ENCODE data around the gene ZNF717. TPM values are rescaled to one million over a fixed set of nuclear protein-coding genes. Genes with fewer than 3 reads are reported as not detected.
A peak's percentile ranks its signal among the peaks of the same experiment; 100 is the strongest.
"Not testable (repeated sequence)": the region's sequence is repeated elsewhere in the genome, so short reads cannot be mapped to it uniquely, and the experiment has no call there.

The ZNF717 gene
- 10 to 100 TPM in 4 of 8 experiments, 1 to 10 TPM in 3, under 1 TPM in 1; 0.33 to 34.4 (median 7.9) TPM for total RNA-seq

DNA sequence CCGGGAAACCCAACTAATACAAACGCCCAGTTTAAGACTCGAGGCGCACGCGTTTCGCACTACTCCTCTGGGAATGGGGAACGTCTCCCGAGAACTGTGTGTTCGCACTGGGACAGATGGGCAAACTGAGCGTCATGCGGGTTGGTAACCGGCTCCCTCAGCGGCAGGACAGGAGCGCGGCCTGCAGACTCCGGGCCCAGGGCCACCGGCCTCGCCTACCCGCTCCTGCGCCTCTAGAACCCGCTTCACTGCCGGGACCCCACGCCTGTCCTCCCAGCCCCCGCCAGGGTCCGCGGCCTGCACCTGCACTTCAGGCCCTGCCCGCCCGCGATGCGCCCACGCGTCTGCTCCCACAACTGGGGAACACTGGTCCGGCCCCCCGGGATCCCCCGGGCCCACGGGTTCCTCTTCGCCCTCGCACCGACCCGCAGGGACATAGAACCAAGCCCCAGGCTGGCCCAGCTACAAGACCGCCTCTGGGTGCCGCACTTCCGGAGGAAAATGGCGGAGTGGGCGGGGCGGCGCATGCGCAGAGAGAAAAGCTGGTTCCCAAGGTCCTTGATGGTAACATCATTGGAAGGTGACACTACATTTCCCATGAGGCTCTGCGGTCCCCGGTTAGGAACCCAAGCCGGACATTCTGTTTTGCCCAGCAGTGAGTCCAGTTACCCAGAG is at the start of gene ZNF717:
TSS of gene ZNF717 (minus strand) at position 469 of the 675 bp plus-strand sequence. CDS start 2,187 bp downstream, outside the sequence.
- H3K4me1 ChIP-seq (replicated peaks in 1 of 2); ATAC-seq (replicated peaks in 6 of 8); H3K27ac ChIP-seq; in situ Hi-C loops (cut with MboI; ENCODE audit: low pct_unique_long_range_greater_than_20kb in 2 of 9, low sequenced_read_pairs in 9 of 9, unreplicated experiment in 9 of 9): not testable (repeated sequence)
- WGBS, 10 experiments: 21 to 87% (median 67%) methylated on average over 1 to 11 of the region's 52 CpGs; no CpG with 5 or more reads in 7 of the 10 experiments
- peak within 1 kb of the TSS in 4 of 5 donors; percentile 18 to 50 (median 32) for H3K4me3 ChIP-seq

DNA sequence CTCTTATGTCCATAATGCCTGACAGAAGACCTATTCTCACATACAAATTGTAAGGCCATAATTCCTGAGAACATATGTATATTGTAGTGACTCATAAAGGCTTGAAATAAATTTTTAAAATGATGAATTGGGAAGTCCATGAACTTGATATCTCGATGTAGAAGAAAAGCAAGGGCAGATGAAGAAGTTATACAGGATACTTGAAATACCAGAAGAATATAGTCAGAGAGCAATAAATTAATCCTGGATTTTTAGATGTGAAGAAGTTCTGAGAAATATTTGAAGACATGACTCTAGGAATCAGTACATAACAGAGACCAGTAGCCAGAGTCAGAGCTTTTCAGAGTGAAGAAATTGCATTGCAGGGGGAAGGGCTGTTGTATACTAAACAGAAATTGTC is 45.7 kb upstream of the ZNF717 start:
- H3K4me3 ChIP-seq; H3K4me1 ChIP-seq (replicated peaks in 1 of 2); in situ Hi-C loops (cut with MboI; ENCODE audit: low pct_unique_long_range_greater_than_20kb in 2 of 9, low sequenced_read_pairs in 9 of 9, unreplicated experiment in 9 of 9); H3K27ac ChIP-seq; ATAC-seq (replicated peaks in 6 of 8): not testable (repeated sequence)
- 0 to 100% (median 58%) methylated on average over 1 of the region's 1 CpG for WGBS, 10 experiments

DNA sequence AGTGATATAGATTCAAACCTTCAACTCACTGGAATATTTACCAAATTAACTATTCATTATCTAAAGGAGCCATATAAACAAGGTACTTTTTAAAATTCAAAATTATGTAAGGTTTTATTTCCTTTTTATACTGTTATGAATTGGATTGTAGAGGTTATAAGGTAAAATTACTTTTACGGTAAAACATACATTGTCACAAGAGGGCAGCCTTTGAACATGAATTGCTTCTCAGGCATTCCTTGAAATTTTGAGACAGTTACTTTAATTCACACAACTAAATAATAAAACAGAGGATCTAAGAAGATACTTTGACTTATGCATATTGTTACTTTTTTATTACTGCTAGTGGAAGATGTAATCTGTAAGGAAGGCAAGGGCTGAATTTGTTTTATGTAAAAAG is 32.7 kb upstream of the ZNF717 start:
- WGBS, 10 experiments: 0 to 100% (median 56%) methylated on average over 1 of the region's 1 CpG; no CpG with 5 or more reads in 1 of the 10 experiments
- H3K27ac ChIP-seq; ATAC-seq (replicated peaks in 6 of 8); H3K4me3 ChIP-seq; H3K4me1 ChIP-seq (replicated peaks in 1 of 2): not testable (repeated sequence)
- in situ Hi-C loops (cut with MboI; ENCODE audit: low pct_unique_long_range_greater_than_20kb in 2 of 9, low sequenced_read_pairs in 9 of 9, unreplicated experiment in 9 of 9): loop anchor here in 1 of 9 experiments (25.0 kb wide), 1 partner anchor 294 kb away; no protein-coding TSS in a partner anchor

DNA sequence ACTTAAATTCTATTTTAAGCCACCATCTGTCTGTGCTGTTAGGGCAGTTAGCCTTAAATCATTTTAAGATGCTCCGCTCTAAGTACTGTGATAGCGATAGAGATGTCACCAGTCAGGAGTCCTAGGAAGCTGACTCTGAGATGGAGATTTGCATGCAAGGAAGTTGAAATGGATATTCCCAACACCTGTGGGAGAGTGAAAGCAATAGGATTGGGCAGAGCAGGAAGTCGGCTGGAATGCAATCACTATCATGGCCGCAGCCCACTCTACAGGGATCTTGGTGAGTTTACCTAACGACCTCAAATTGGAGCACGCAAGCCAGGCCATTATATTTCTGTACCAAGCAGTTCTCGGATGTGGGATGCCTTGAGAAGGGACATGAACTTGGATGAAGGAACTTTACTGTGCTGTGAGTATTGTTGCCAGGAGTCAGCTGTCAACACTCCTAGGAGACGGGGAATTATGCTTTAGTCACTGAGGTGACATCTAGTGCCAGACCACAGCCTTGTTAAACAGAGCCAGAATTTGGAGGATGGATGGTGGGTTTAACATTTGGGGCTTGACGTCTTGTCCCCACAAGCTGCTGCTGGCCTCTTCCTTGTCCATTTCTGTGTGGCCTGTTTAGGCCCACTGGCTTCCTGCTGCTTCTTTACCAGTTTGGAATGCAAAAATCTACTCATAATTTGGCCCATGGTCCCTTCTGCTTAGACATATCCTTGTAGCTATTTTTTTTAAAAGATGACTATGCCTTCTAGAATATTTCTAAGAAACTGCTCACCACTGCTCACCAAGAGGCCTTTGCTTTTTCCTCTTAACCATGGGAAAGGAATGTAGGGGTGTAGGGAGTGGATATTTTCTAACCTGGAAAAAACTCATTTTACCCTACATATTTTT is 31.2 kb upstream of the ZNF717 start:
- 43 to 100% (median 75%) methylated on average over 1 to 7 of the region's 9 CpGs; no CpG with 5 or more reads in 1 of the 10 experiments for WGBS, 10 experiments
- not testable (repeated sequence) for ATAC-seq (replicated peaks in 6 of 8); H3K27ac ChIP-seq; H3K4me1 ChIP-seq (replicated peaks in 1 of 2); H3K4me3 ChIP-seq
- in situ Hi-C loops (cut with MboI; ENCODE audit: low pct_unique_long_range_greater_than_20kb in 2 of 9, low sequenced_read_pairs in 9 of 9, unreplicated experiment in 9 of 9): loop anchor here in 1 of 9 experiments (25.0 kb wide), 1 partner anchor 296 kb away; no protein-coding TSS in a partner anchor

DNA sequence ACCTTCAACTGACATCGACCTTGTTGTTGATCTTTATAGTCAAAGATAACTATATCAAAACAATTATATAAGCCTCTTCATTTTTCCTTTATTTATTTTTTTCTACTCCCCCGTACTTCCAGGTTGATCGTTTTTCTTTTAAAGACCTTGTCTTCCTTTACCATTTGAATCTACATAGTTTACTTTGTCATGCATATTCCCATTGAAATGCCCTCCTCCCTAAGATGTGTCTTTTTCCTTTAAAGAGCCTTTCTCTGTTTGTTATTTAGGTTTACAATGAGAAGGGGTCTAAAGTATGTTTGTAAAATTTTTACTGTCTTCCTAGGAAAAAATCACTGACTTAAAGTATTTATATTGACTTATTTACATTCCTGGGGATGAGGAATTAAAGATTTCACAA is 29.4 kb upstream of the ZNF717 start:
- H3K4me1 ChIP-seq (replicated peaks in 1 of 2): no peaks in the 10 kb centered on the region
- H3K4me3 ChIP-seq: no peak overlapping the region
- 10 to 100% (median 38%) methylated on average over 2 to 3 of the region's 3 CpGs for WGBS, 10 experiments
- no peak overlapping the region for H3K27ac ChIP-seq
- in situ Hi-C loops (cut with MboI; ENCODE audit: low pct_unique_long_range_greater_than_20kb in 2 of 9, low sequenced_read_pairs in 9 of 9, unreplicated experiment in 9 of 9): loop anchor here in 1 of 9 experiments (25.0 kb wide), 1 partner anchor 298 kb away; no protein-coding TSS in a partner anchor
- no peak for ATAC-seq (replicated peaks in 6 of 8)

DNA sequence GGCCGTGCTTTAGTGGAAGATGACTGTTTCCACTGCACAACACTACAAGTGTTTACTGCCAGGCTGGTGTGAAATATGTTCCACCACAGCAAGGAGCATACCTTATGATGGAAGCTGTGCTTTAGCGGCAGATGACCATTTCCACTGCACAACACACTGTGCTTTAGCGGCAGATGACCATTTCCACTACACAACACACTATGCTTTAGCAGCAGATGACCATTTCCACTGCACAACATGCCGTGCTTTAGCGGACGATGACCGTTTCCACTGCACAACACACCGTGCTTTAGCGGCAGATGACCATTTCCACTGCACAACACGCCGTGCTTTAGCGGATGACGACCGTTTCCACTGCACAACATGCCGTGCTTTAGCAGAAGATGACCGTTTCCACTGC is 2.8 kb downstream of the ZNF717 start:
- Histone ChIP-seq H3K4me1 (replicated peaks in 1 of 2) (no peaks in the 10 kb centered on the region), H3K27ac (no peak overlapping the region), H3K4me3 (no peak overlapping the region)
- in situ Hi-C loops (cut with MboI; ENCODE audit: low pct_unique_long_range_greater_than_20kb in 2 of 9, low sequenced_read_pairs in 9 of 9, unreplicated experiment in 9 of 9): no loop called here
- no peak for ATAC-seq (replicated peaks in 6 of 8)
- 80 to 100% (median 94%) methylated on average over 1 to 11 of the region's 16 CpGs; no CpG with 5 or more reads in 1 of the 10 experiments for WGBS, 10 experiments

DNA sequence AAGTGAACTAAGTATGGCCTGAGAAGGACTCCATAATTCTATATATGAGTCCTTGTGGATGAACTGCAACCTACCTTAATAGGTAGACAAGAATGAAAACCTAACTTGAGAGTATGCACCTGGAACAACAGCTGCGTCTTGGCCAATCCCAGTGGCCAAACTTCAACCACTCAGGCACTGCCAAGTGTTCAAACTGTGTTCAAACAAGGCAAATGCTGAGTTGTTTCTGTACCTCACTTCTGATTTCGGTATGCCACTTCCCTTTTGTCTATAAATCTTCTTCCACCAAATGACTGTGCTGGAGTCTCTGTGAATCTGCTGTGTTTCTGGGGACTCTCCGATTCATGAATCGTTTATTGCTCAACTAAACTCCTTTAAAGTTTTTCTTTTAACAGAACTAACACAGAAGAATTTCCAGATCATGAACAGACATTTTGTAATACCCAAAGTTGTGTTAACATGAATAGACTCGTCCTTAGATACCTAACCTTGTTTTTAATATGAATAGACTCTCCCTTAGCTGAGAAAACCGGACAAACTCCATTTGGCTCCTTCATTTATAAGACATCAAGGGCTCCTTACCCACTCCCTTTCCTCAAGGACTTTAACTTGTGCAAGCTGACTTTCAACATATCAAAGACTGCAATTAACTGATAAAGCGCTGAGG is 4.1 kb downstream of the ZNF717 start:
- Histone ChIP-seq H3K4me3 (no peak overlapping the region), H3K27ac (no peak overlapping the region), H3K4me1 (replicated peaks in 1 of 2) (no peaks in the 10 kb centered on the region)
- ATAC-seq (replicated peaks in 6 of 8): no peak
- in situ Hi-C loops (cut with MboI; ENCODE audit: low pct_unique_long_range_greater_than_20kb in 2 of 9, low sequenced_read_pairs in 9 of 9, unreplicated experiment in 9 of 9): no loop called here
- 42 to 96% (median 83%) methylated on average over 2 to 7 of the region's 7 CpGs; no CpG with 5 or more reads in 1 of the 10 experiments for WGBS, 10 experiments

DNA sequence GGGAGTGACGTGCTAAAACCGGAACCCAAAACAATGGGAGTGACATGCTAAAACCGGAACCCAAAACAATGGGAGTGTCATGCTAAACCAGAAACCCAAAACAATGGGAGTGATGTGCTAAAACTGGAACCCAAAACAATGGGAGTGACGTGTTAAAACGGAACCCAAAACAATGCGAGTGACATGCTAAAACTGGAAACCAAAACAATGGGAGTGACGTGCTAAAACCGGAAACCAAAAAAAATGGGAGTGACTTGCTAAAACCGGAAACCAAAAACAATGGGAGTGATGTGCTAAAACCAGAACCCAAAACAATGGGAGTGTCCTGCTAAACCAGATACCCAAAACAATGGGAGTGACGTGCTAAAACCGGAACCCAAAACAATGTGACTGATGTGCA is 7.6 kb downstream of the ZNF717 start:
- H3K4me3 ChIP-seq; H3K27ac ChIP-seq; H3K4me1 ChIP-seq (replicated peaks in 1 of 2); ATAC-seq (replicated peaks in 6 of 8); in situ Hi-C loops (cut with MboI; ENCODE audit: low pct_unique_long_range_greater_than_20kb in 2 of 9, low sequenced_read_pairs in 9 of 9, unreplicated experiment in 9 of 9): not testable (repeated sequence)
- 90 to 98% (median 95%) methylated on average over 4 to 11 of the region's 11 CpGs for WGBS, 10 experiments

DNA sequence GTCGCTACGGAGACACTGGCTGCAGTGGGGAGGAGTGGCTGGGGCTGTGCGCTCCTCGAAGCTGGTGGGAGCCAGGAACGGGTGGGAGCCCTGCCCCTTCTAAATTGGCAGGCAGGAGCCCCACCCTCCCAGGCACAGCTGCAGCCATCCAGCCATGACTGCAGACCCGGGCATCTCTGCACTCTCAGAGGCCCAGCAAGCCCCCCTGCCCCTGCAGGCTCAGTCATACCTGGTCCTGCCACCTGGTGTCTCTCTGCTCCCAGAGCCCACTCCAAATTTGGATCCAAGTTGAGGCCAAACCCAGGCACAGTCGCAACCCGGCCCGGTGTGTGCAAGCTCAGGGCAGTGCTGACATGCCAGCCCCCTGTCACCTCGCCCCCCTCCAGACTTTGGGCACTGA is 13.7 kb downstream of the ZNF717 start:
- H3K4me3 ChIP-seq; in situ Hi-C loops (cut with MboI; ENCODE audit: low pct_unique_long_range_greater_than_20kb in 2 of 9, low sequenced_read_pairs in 9 of 9, unreplicated experiment in 9 of 9); H3K27ac ChIP-seq; H3K4me1 ChIP-seq (replicated peaks in 1 of 2); ATAC-seq (replicated peaks in 6 of 8): not testable (repeated sequence)
- WGBS, 10 experiments: 57 to 100% (median 70%) methylated on average over 2 to 5 of the region's 10 CpGs; no CpG with 5 or more reads in 5 of the 10 experiments

DNA sequence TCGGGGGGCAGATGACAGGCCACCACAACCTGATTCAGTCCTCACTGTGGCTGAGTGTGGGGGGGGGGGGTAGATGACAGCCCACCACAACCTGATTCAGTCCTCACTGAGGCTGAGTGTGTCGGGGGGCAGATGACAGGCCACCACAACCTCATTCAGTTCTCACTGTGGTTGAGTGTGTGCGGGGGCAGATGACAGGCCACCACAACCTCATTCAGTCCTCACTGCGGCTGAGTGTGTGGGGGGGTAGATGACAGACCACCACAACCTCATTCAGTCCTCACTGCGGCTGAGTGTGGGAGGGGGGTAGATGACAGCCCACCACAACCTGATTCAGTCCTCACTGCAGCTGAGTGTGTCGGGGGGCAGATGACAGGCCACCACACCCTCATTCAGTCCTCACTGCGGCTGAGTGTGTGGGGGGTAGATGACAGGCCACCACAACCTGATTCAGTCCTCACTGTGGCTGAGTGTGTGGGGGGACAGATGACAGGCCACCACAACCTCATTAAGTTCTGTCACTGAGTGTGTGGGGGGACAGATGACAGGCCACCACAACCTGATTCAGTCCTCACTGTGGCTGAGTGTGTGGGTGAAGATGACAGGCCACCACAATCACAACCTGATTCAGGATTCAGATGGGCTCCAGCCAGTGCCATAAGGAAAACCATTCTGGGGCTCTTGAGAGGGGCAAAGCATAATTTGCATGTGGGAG is 16.9 kb downstream of the ZNF717 start:
- no peak for ATAC-seq (replicated peaks in 6 of 8)
- Histone ChIP-seq H3K4me1 (replicated peaks in 1 of 2) (no peaks in the 10 kb centered on the region), H3K27ac (no peak overlapping the region), H3K4me3 (no peak overlapping the region)
- WGBS, 10 experiments: 81 to 100% (median 85%) methylated on average over 1 to 3 of the region's 7 CpGs; no CpG with 5 or more reads in 6 of the 10 experiments
- in situ Hi-C loops (cut with MboI; ENCODE audit: low pct_unique_long_range_greater_than_20kb in 2 of 9, low sequenced_read_pairs in 9 of 9, unreplicated experiment in 9 of 9): no loop called here

DNA sequence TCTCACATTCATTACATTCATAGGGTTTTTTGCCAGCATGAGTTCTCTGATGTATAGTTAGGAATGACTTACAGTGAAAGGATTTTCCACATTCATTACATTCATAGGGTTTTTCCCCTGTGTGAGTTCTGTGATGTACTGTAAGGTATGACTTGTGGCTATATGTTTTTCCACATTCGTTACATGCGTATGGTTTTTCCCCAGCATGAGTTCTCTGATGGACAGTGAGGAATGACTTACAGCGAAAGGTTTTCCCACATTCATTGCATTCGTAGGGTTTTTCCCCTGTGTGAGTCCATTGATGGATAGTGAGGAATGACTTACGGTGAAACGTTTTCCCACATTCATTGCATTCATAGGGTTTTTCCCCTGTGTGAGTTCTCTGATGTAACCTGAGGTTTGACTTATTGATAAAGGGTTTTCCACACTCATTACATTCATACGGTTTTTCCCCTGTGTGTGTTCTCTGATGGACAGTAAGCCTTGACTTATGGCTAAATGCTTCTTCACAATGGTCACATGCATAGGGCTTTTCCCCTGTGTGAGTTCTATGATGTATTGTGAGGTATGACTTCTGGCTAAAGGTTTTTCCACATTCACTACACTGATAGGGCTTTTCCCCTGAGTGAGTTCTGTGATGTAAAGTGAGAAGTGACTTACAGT is 47.4 kb downstream of the ZNF717 start:
- in situ Hi-C loops (cut with MboI; ENCODE audit: low pct_unique_long_range_greater_than_20kb in 2 of 9, low sequenced_read_pairs in 9 of 9, unreplicated experiment in 9 of 9): no loop called here

DNA sequence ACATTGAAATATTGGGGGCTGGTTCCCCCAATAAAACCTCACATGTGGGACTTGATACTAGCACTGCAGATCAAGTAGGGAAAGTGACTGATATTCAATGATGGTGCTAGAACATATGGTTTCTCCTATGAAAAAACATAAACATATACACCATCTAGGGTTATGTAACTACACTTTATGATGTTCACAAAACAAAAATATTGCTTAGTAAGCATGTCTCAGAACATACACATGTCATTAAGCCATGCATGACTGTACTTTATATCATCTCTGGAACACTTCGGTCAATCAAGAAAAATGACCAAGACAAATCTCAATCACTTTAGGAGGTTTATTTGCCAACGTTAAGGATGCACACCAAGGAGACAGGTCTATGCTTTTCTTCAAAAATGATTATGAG is 57.4 kb downstream of the ZNF717 start:
- in situ Hi-C loops (cut with MboI; ENCODE audit: low pct_unique_long_range_greater_than_20kb in 2 of 9, low sequenced_read_pairs in 9 of 9, unreplicated experiment in 9 of 9): no loop called here
- Histone ChIP-seq H3K4me1 (replicated peaks in 1 of 2) (no peaks in the 10 kb centered on the region), H3K4me3 (no peak overlapping the region), H3K27ac (no peak overlapping the region)
- ATAC-seq (replicated peaks in 6 of 8): no peak
- 55 to 100% (median 100%) methylated on average over 1 to 2 of the region's 2 CpGs; no CpG with 5 or more reads in 2 of the 10 experiments for WGBS, 10 experiments

More for the DNA sequence above, 47.4 kb downstream of the ZNF717 start:
- H3K4me1 ChIP-seq (replicated peaks in 1 of 2): no peaks in the 10 kb centered on the region
- WGBS, 10 experiments: 50 to 93% (median 72%) methylated on average over 1 to 7 of the region's 7 CpGs
- no peak overlapping the region for H3K4me3 ChIP-seq
- no peak for ATAC-seq (replicated peaks in 6 of 8)
- no peak overlapping the region for H3K27ac ChIP-seq

Data from motor neuron (in vitro differentiated cells).